HL-60 (cell line): ENCODE measurements around the gene ARHGEF16.

ENCODE experiments used
- GABPA ChIP-seq: IDR thresholded peaks from 2 replicates; pipeline ENCODE4 v1.6.1; 2012; ENCODE audit warnings: low read depth
- POLR2AphosphoS5 ChIP-seq: IDR thresholded peaks from 2 replicates; pipeline ENCODE4 v1.6.1; 2012; ENCODE audit warnings: low read depth
- SPI1 ChIP-seq: IDR thresholded peaks from 2 replicates; pipeline ENCODE4 v1.6.1; 2012; ENCODE audit warnings: low read depth, mild to moderate bottlenecking, borderline replicate concordance
- TF ChIP-seq, protein P1 (sequence below): IDR thresholded peaks from one replicate; pipeline ENCODE4 v1.5.1; 2011; ENCODE audit warnings: low read length, control low read depth, inconsistent platforms; ENCODE audit not compliant: insufficient read depth
- TF ChIP-seq, protein P2 (sequence below): IDR thresholded peaks from 2 replicates; pipeline ENCODE4 v1.6.1; 2012; ENCODE audit warnings: low read depth; ENCODE audit not compliant: insufficient replicate concordance

DNA sequence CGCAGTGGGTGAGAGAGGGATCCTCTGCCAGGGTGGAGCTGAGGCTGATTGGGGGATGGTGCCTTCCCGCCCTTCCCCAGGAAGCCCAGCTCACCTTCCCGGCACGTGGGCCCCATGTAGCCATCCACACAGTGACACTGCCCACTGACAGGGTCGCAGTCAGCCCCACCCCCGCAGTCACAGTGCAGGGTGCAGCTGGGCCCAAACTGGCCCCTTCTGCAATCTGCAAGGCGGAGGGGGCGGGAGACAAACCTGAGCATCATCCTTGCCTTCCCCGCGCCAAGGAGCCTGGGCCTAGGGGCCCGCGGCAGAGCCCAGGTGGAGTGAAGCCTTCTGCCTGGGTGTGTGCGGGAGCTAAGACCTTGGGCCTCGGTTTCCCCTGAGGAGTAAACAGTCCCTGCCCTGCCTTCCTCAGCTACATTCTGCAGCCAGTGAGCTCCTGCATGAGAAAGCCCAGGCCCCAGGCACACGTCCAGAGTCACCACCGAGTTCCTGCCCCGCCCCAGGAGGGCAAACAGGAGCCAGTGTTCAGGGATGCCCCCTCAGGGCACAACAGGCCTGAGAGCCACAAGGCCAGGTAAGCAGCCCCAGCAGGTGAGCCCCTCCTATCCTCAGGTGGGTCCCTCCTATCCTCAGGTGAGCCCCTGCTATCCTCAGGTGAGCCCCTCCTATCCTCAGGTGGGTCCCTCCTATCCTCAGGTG lies 38.2 kb downstream of the ARHGEF16 start:
- TF ChIP-seq, protein P1, sequence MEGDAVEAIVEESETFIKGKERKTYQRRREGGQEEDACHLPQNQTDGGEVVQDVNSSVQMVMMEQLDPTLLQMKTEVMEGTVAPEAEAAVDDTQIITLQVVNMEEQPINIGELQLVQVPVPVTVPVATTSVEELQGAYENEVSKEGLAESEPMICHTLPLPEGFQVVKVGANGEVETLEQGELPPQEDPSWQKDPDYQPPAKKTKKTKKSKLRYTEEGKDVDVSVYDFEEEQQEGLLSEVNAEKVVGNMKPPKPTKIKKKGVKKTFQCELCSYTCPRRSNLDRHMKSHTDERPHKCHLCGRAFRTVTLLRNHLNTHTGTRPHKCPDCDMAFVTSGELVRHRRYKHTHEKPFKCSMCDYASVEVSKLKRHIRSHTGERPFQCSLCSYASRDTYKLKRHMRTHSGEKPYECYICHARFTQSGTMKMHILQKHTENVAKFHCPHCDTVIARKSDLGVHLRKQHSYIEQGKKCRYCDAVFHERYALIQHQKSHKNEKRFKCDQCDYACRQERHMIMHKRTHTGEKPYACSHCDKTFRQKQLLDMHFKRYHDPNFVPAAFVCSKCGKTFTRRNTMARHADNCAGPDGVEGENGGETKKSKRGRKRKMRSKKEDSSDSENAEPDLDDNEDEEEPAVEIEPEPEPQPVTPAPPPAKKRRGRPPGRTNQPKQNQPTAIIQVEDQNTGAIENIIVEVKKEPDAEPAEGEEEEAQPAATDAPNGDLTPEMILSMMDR = no peak
- TF ChIP-seq, protein P2, sequence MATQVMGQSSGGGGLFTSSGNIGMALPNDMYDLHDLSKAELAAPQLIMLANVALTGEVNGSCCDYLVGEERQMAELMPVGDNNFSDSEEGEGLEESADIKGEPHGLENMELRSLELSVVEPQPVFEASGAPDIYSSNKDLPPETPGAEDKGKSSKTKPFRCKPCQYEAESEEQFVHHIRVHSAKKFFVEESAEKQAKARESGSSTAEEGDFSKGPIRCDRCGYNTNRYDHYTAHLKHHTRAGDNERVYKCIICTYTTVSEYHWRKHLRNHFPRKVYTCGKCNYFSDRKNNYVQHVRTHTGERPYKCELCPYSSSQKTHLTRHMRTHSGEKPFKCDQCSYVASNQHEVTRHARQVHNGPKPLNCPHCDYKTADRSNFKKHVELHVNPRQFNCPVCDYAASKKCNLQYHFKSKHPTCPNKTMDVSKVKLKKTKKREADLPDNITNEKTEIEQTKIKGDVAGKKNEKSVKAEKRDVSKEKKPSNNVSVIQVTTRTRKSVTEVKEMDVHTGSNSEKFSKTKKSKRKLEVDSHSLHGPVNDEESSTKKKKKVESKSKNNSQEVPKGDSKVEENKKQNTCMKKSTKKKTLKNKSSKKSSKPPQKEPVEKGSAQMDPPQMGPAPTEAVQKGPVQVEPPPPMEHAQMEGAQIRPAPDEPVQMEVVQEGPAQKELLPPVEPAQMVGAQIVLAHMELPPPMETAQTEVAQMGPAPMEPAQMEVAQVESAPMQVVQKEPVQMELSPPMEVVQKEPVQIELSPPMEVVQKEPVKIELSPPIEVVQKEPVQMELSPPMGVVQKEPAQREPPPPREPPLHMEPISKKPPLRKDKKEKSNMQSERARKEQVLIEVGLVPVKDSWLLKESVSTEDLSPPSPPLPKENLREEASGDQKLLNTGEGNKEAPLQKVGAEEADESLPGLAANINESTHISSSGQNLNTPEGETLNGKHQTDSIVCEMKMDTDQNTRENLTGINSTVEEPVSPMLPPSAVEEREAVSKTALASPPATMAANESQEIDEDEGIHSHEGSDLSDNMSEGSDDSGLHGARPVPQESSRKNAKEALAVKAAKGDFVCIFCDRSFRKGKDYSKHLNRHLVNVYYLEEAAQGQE = no peak
- TF ChIP-seq POLR2AphosphoS5 (no peak), GABPA (no peak), SPI1 (no peak)
